Calu3 (cell line): Measurements from ENCODE around the gene GUF1. TPM values are rescaled to one million over a fixed set of nuclear protein-coding genes. Genes with fewer than 3 reads are reported as not detected.

Experiments
- BruUV-seq: library from RNA; stranded (reverse); fragments of 400-500 nt; replicated peaks from 2 replicates; lab custom pipeline; 2021; lab: Mats Ljungman, UMichigan
- CTCF ChIA-PET: fragments of 300-600 bp; sonication (Branson Sonifier 250); formaldehyde crosslinking; loops from one replicate; lab custom pipeline; 2022; ENCODE audit warnings: antibody characterized with exemption; lab: Charles Lee
- DNase-seq: peaks from one replicate; pipeline ENCODE4 v3.0.0; 2022
- H3K27ac Mint-ChIP-seq: one replicate; pipeline ENCODE4 v1.8.0; 2022; ENCODE audit warnings: mixed read lengths; ENCODE audit not compliant: unreplicated experiment
- H3K27me3 Mint-ChIP-seq: one replicate; pipeline ENCODE4 v1.8.0; 2022; ENCODE audit warnings: mixed read lengths; ENCODE audit not compliant: unreplicated experiment
- H3K36me3 Mint-ChIP-seq: one replicate; pipeline ENCODE4 v1.8.0; 2022; ENCODE audit warnings: mild to moderate bottlenecking, moderate library complexity, mixed read lengths; ENCODE audit not compliant: insufficient read depth, unreplicated experiment
- H3K4me1 Mint-ChIP-seq: one replicate; pipeline ENCODE4 v1.8.0; 2022; ENCODE audit warnings: mild to moderate bottlenecking, low read depth, mixed read lengths; ENCODE audit not compliant: unreplicated experiment
- H3K4me3 Mint-ChIP-seq: one replicate; pipeline ENCODE4 v1.8.0; 2022; ENCODE audit warnings: mild to moderate bottlenecking, low read depth, moderate library complexity, mixed read lengths; ENCODE audit not compliant: unreplicated experiment
- H3K9me3 Mint-ChIP-seq: one replicate; pipeline ENCODE4 v1.8.0; 2022; ENCODE audit warnings: low read depth, mixed read lengths; ENCODE audit not compliant: unreplicated experiment
- intact Hi-C: fragments of 100-400 bp; cut with micrococcal nuclease; formaldehyde crosslinking; loops from one replicate; pipeline ENCODE4 v1.10.0; 2022; ENCODE audit not compliant: unreplicated experiment
- total RNA-seq: library from RNA; stranded (reverse); gene quantifications from 2 replicates; pipeline ENCODE4 v1.2.3, GENCODE V29; 2022
- TF ChIP-seq, protein P1 (sequence below): fragments of 200-600 bp; IDR thresholded peaks from one replicate; pipeline ENCODE4 v1.8.0; 2022; ENCODE audit warnings: antibody characterized with exemption; ENCODE audit not compliant: unreplicated experiment

GUF1 gene
- total RNA-seq, 1 experiment from 2014 or later, result 12.1 TPM

DNA sequence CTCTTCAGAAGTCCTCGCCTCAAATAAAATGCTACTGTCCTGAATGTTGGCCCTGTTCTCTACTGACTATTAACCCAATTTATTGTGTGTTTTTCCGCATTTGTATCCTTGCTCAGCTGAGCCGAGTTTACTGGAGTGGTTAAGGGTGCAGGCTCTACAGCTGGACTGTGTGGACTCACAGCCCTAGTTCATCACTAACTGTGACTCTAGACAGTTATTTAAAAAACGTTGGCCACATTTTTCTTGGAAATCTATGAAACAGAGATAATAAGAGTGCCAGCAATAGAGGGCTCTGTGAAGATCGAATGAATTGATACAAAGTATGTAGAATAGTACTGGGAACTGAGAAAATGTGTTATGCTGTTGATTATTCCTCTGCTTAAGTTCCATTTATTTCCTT is 2.9 kb upstream of the GUF1 start:
- Mint-ChIP-seq H3K4me1 (no peaks in the 10 kb centered on the region), H3K27me3 (no peaks in the 10 kb centered on the region), H3K36me3 (peaks cover 18% of the 10 kb centered on the region), H3K27ac (no peak overlapping the region), H3K9me3 (no peaks in the 10 kb centered on the region), H3K4me3 (no peak overlapping the region)
- CTCF ChIA-PET, result no interaction called here
- intact Hi-C loops, result no loop called here
- DNase-seq, result no peak
- no TSS peak for BruUV-seq
- TF ChIP-seq, protein P1, sequence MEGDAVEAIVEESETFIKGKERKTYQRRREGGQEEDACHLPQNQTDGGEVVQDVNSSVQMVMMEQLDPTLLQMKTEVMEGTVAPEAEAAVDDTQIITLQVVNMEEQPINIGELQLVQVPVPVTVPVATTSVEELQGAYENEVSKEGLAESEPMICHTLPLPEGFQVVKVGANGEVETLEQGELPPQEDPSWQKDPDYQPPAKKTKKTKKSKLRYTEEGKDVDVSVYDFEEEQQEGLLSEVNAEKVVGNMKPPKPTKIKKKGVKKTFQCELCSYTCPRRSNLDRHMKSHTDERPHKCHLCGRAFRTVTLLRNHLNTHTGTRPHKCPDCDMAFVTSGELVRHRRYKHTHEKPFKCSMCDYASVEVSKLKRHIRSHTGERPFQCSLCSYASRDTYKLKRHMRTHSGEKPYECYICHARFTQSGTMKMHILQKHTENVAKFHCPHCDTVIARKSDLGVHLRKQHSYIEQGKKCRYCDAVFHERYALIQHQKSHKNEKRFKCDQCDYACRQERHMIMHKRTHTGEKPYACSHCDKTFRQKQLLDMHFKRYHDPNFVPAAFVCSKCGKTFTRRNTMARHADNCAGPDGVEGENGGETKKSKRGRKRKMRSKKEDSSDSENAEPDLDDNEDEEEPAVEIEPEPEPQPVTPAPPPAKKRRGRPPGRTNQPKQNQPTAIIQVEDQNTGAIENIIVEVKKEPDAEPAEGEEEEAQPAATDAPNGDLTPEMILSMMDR, result no peak

DNA sequence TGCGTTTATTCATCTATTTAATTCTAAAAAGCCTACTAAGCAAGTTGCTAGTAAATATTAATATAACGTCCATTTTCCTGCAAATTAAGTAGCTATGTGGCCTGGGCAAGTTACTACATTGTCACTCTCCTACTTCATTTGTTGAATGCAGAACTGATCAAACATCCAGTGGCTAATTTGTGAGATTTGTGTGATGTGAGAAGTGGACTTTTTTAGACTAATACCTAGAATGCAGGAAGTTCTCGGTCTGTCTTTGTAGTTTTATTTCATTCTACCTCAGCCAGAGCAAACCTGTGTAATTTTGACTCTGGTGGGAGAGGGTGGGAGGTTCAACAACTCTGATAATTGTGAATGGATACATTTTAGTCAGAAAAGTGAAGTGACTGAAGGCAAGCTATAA is 840 bp downstream of the GUF1 start:
- Mint-ChIP-seq H3K4me3 (peak overlapping the region; percentile 84), H3K9me3 (no peaks in the 10 kb centered on the region), H3K36me3 (peaks cover 18% of the 10 kb centered on the region), H3K27ac (peak overlapping the region; percentile 95), H3K27me3 (no peaks in the 10 kb centered on the region), H3K4me1 (no peaks in the 10 kb centered on the region)
- no TSS peak for BruUV-seq
- DNase-seq, result no peak
- CTCF ChIA-PET, result interaction anchor here (1.2 kb wide), 1 partner anchor 8 kb away, joined by 3 read pairs; no protein-coding TSS in a partner anchor
- TF ChIP-seq, protein P1, result no peak
- intact Hi-C loops, result no loop called here

DNA sequence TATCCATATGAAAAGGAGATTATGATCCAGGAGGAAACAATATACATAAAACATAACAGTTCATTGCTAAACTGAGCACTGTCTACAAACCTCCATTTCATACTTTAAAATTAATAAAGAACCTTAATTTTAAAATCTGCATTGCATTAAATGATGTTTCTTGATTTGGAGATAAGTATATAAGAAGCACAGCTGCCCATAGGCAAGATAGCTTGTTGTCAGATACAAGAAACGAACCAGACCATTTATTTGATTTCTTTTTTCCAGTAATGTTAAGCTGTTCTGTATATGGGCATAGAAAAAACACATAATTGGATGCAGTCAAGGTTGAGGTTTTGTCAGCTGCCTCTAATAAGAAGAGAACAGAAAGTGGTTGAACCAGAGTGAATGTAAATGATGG is 6.4 kb downstream of the GUF1 start:
- DNase-seq, result no peak
- TF ChIP-seq, protein P1, result no peak
- no TSS peak for BruUV-seq
- no peaks in the 10 kb centered on the region for H3K9me3 Mint-ChIP-seq
- H3K4me3 Mint-ChIP-seq, result no peak overlapping the region
- no peaks in the 10 kb centered on the region for H3K27me3 Mint-ChIP-seq
- H3K36me3 Mint-ChIP-seq, result peaks cover 11% of the 10 kb centered on the region
- no peaks in the 10 kb centered on the region for H3K4me1 Mint-ChIP-seq
- intact Hi-C loops, result no loop called here
- no peak overlapping the region for H3K27ac Mint-ChIP-seq
- CTCF ChIA-PET, result no interaction called here

DNA sequence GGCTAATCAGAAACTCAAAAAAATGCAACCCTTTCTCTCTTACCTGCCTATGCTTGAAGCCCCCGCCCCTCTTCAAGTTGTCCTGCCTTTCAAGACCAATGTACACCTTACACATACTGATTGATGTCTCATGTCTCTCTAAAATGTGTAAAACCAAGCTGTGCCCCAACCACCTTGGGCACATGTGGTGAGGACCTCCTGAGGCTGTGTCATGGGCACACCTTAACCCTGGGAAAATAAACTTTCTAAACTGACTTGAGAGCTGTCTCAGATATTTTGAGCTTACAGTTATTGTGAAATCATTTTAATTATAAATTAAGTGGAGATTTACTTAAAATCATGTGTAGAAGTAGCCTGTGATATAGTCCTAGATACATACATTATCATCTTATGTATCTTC is 22.2 kb downstream of the GUF1 start:
- no peak for DNase-seq
- Mint-ChIP-seq H3K4me1 (no peaks in the 10 kb centered on the region), H3K36me3 (peaks cover 5% of the 10 kb centered on the region), H3K27me3 (no peaks in the 10 kb centered on the region), H3K9me3 (no peaks in the 10 kb centered on the region), H3K27ac (no peak overlapping the region), H3K4me3 (no peak overlapping the region)
- BruUV-seq, result no TSS peak
- CTCF ChIA-PET, result no interaction called here
- intact Hi-C loops, result no loop called here
- TF ChIP-seq, protein P1, result no peak
